MM.1S (cell line): ENCODE data around the gene TMEM163.

Experiments
- DNase-seq: peaks from one replicate; pipeline ENCODE4 v3.0.0-alpha.2; 2015
- H2AFZ ChIP-seq: fragments of 300-600 bp; sonication (generic); 2 replicates; pipeline ENCODE4 v1.6.0; 2016; ENCODE audit warnings: antibody characterized with exemption, low read length
- H3F3A ChIP-seq: fragments of 300-600 bp; sonication (generic); 2 replicates; pipeline ENCODE4 v1.6.1; 2016; ENCODE audit warnings: mild to moderate bottlenecking, antibody characterized with exemption, low read length, moderate library complexity, mixed read lengths; ENCODE audit not compliant: insufficient read depth
- H3K27ac ChIP-seq: fragments of 300-600 bp; sonication (generic); 2 replicates; pipeline ENCODE4 v1.5.1; 2016; ENCODE audit warnings: mild to moderate bottlenecking, low read length
- H3K27me3 ChIP-seq: fragments of 300-600 bp; sonication (generic); replicated peaks from 2 replicates; pipeline ENCODE4 v1.6.0; 2016; ENCODE audit warnings: low read length; ENCODE audit not compliant: insufficient read depth
- H3K36me3 ChIP-seq: fragments of 300-600 bp; sonication (generic); replicated peaks from 2 replicates; pipeline ENCODE4 v1.6.1; 2016; ENCODE audit warnings: mild to moderate bottlenecking, low read length, mixed read lengths; ENCODE audit not compliant: insufficient read depth
- H3K4me1 ChIP-seq: fragments of 300-600 bp; sonication (generic); 2 replicates; pipeline ENCODE4 v1.6.1; 2016; ENCODE audit warnings: low read length, mixed read lengths
- H3K4me2 ChIP-seq: fragments of 300-600 bp; sonication (generic); 2 replicates; pipeline ENCODE4 v1.6.0; 2016; ENCODE audit warnings: low read depth, low read length
- H3K4me3 ChIP-seq: fragments of 300-600 bp; sonication (generic); 2 replicates; pipeline ENCODE4 v1.5.1; 2016; ENCODE audit warnings: low read length, mixed read lengths
- H3K79me2 ChIP-seq: fragments of 300-600 bp; sonication (generic); 2 replicates; pipeline ENCODE4 v1.6.1; 2016; ENCODE audit warnings: mixed run types, low read length, mixed read lengths
- H3K9ac ChIP-seq: fragments of 300-600 bp; sonication (generic); 2 replicates; pipeline ENCODE4 v1.6.1; 2016; ENCODE audit warnings: low read length, mixed read lengths
- H3K9me2 ChIP-seq: fragments of 300-600 bp; sonication (generic); replicated peaks from 2 replicates; pipeline ENCODE4 v1.6.1; 2016; ENCODE audit warnings: mild to moderate bottlenecking, low read length, mixed read lengths; ENCODE audit not compliant: insufficient read depth
- H3K9me3 ChIP-seq: fragments of 300-600 bp; sonication (generic); replicated peaks from 2 replicates; pipeline ENCODE4 v1.6.1; 2016; ENCODE audit warnings: mild to moderate bottlenecking, low read length, mixed read lengths; ENCODE audit not compliant: insufficient read depth
- H4K20me1 ChIP-seq: fragments of 300-600 bp; sonication (generic); 2 replicates; pipeline ENCODE4 v1.6.1; 2016; ENCODE audit warnings: mild to moderate bottlenecking, low read length, moderate library complexity, mixed read lengths; ENCODE audit not compliant: insufficient read depth
- CTCF ChIP-seq: fragments of 300-600 bp; sonication (generic); IDR thresholded peaks from 2 replicates; pipeline ENCODE4 v1.5.1; 2016; ENCODE audit warnings: antibody characterized with exemption, low read length, mixed read lengths
- EZH2 ChIP-seq: fragments of 300-600 bp; sonication (generic); optimal IDR thresholded peaks from 2 replicates; pipeline ENCODE3; 2017; ENCODE audit warnings: low read depth, mild to moderate bottlenecking, antibody characterized with exemption, low read length, mixed read lengths
- EZH2phosphoT487 ChIP-seq: fragments of 300-600 bp; sonication (generic); IDR thresholded peaks from 2 replicates; pipeline ENCODE4 v1.6.1; 2018; ENCODE audit warnings: antibody characterized with exemption, low read length

The TMEM163 gene

GRCh38 chr2:134540990-134541389, 177.8 kb downstream of the TMEM163 start:
- no peaks in the 10 kb centered on the region for H3K79me2 ChIP-seq
- H3K27ac ChIP-seq, result no peak overlapping the region
- no peaks in the 10 kb centered on the region for H3K9me2 ChIP-seq
- no peak overlapping the region for H2AFZ ChIP-seq
- no peak overlapping the region for H3K4me3 ChIP-seq
- no peaks in the 10 kb centered on the region for H3K4me1 ChIP-seq
- TF ChIP-seq CTCF (no peak), EZH2phosphoT487 (no peak), EZH2 (no peak)
- no peak overlapping the region for H3K9ac ChIP-seq
- H3K36me3 ChIP-seq, result no peaks in the 10 kb centered on the region
- no peaks in the 10 kb centered on the region for H3K27me3 ChIP-seq
- H3K4me2 ChIP-seq, result no peak overlapping the region
- H3K9me3 ChIP-seq, result no peaks in the 10 kb centered on the region
- no peaks in the 10 kb centered on the region for H4K20me1 ChIP-seq
- DNase-seq, result no peak
- no peaks in the 10 kb centered on the region for H3F3A ChIP-seq

DNA sequence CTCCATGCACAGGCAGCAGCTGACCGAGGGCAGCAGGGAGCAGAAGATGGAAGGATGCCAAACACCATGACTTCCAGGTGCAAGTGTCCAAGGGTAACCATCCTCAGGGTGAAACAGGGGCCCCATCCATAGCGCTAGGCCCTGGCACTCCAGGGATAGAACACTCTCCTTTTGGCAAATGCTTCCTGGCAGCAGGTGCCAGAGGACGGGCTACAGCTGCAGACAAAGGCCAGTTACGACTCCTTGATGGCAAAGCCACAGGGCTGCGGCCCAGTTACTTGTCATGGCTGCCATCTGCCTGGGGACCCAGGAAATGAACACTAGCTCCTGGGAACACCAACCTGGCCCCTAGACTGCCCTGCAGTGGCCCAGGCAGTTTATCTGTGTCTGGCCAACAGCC, 178.8 kb downstream of the TMEM163 start:
- no peak for TF ChIP-seq CTCF
- TF ChIP-seq EZH2phosphoT487, result no peak
- no peak for TF ChIP-seq EZH2
- no peak overlapping the region for H3K4me3 ChIP-seq
- H3K79me2 ChIP-seq, result no peaks in the 10 kb centered on the region
- no peaks in the 10 kb centered on the region for H3K9me3 ChIP-seq
- H4K20me1 ChIP-seq, result no peaks in the 10 kb centered on the region
- H3K4me1 ChIP-seq, result no peaks in the 10 kb centered on the region
- H3K9me2 ChIP-seq, result no peaks in the 10 kb centered on the region
- H2AFZ ChIP-seq, result no peak overlapping the region
- H3K9ac ChIP-seq, result no peak overlapping the region
- H3K27me3 ChIP-seq, result no peaks in the 10 kb centered on the region
- DNase-seq, result no peak
- H3K4me2 ChIP-seq, result no peak overlapping the region
- H3K36me3 ChIP-seq, result no peaks in the 10 kb centered on the region
- no peak overlapping the region for H3K27ac ChIP-seq
- H3F3A ChIP-seq, result no peaks in the 10 kb centered on the region

- no peaks in the 10 kb centered on the region for H3K4me1 ChIP-seq
- H3K9ac ChIP-seq, result no peak overlapping the region
- H3K36me3 ChIP-seq, result no peaks in the 10 kb centered on the region
- no peaks in the 10 kb centered on the region for H3K79me2 ChIP-seq
- TF ChIP-seq EZH2 (no peak), CTCF (no peak), EZH2phosphoT487 (no peak)
- no peak overlapping the region for H3K27ac ChIP-seq
- no peaks in the 10 kb centered on the region for H3K9me2 ChIP-seq
- H3K4me3 ChIP-seq, result no peak overlapping the region
- H3K4me2 ChIP-seq, result no peak overlapping the region
- H3F3A ChIP-seq, result no peaks in the 10 kb centered on the region
- no peak overlapping the region for H2AFZ ChIP-seq
- no peaks in the 10 kb centered on the region for H3K9me3 ChIP-seq
- no peaks in the 10 kb centered on the region for H4K20me1 ChIP-seq
- no peaks in the 10 kb centered on the region for H3K27me3 ChIP-seq
- no peak for DNase-seq
These were observed 181.1 kb downstream of the TMEM163 start for GRCh38 chr2:134537702-134538101.
